Measurements from ENCODE around the gene KANSL2.

DNA sequence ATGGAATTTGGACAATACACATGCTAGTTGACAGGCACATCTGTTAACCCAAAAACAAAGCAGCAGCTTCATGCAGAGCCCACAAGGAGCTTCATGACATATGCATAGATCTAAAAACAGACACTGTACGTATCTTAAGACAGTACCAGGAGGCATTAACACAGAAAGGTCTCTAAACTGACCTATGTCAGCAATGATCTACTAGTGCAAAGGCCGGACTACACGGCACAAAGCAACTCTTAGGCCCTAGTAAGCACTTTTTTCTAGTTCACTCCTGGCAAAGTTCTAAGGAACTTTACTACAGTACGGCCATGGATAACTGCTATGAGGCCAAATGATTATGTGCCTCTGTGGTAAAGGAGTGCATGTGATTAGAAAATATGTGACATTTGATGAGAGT is 8.4 kb upstream of the KANSL2 start:
- TF ChIP-seq POLR2AphosphoS5 (IDR thresholded peaks at IDR 0.05; ENCODE audit: borderline replicate concordance, low read depth, low read length) (no peak), EZH2 (IDR thresholded peaks at IDR 0.05) (no peak), FOXP2 (optimal IDR thresholded peaks at IDR 0.05; ENCODE audit: control extremely low read depth, extremely low read length, insufficient read depth) (no peak)

Measured in SK-N-MC (cell line).